Measurements from ENCODE around the gene NEK1. TPM values are rescaled to one million over a fixed set of nuclear protein-coding genes. Genes with fewer than 3 reads are reported as not detected.

The NEK1 gene
- total RNA-seq, 2 donors from 2014 or later = 12.2 to 15.1 TPM

- no peak overlapping the region for H3K4me3 ChIP-seq (ENCODE audit: low read length)
- H3K36me3 ChIP-seq (ENCODE audit: control insufficient read depth, insufficient read depth, low read length) = no peaks in the 10 kb centered on the region
- no peaks in the 10 kb centered on the region for H3K27me3 ChIP-seq (ENCODE audit: control insufficient read depth, insufficient read depth, low read length, poor library complexity, severe bottlenecking)
- no peak overlapping the region for H3K27ac ChIP-seq (ENCODE audit: low read depth, low read length)
- DNase-seq = no peak
- no peak for TF ChIP-seq CTCF (conservative IDR thresholded peaks at IDR 0.05)
- Mint-ChIP-seq H3K4me1 (peaks cover 11% of the 10 kb centered on the region), H3K27ac (no peak overlapping the region), H3K9me3 (no peaks in the 10 kb centered on the region), H3K36me3 (ENCODE audit: low read depth) (no peaks in the 10 kb centered on the region), H3K27me3 (ENCODE audit: insufficient read depth) (no peaks in the 10 kb centered on the region), H3K4me3 (no peak overlapping the region)
- 86 to 88% methylated on average over 4 of the region's 4 CpGs for WGBS, 2 experiments (ENCODE audit: insufficient coverage in 1 of 2, insufficient read length in 1 of 2)
- no peak overlapping the region for H3K9ac ChIP-seq (ENCODE audit: extremely low read depth, low read length, poor library complexity, severe bottlenecking)
- H3K4me1 ChIP-seq (ENCODE audit: control insufficient read depth, insufficient read depth, low read length) = peaks cover 4% of the 10 kb centered on the region
- no peaks in the 10 kb centered on the region for H3K9me3 ChIP-seq (ENCODE audit: control insufficient read depth, low read length)
These were observed 3.2 kb upstream of the NEK1 start for GRCh38 chr4:169615467-169616106.

GRCh38 chr4:169612871-169613859 is 782 bp upstream of the NEK1 start:
- Histone ChIP-seq H3K9me3 (ENCODE audit: control insufficient read depth, low read length) (no peaks in the 10 kb centered on the region), H3K4me1 (ENCODE audit: control insufficient read depth, insufficient read depth, low read length) (peaks cover 4% of the 10 kb centered on the region), H3K4me3 (ENCODE audit: low read length) (peak overlapping the region; percentile 97), H3K9ac (ENCODE audit: extremely low read depth, low read length, poor library complexity, severe bottlenecking) (peak overlapping the region; percentile 90), H3K27me3 (ENCODE audit: control insufficient read depth, insufficient read depth, low read length, poor library complexity, severe bottlenecking) (no peaks in the 10 kb centered on the region), H3K27ac (ENCODE audit: low read depth, low read length) (no peak overlapping the region), H3K36me3 (ENCODE audit: control insufficient read depth, insufficient read depth, low read length) (no peaks in the 10 kb centered on the region)
- Mint-ChIP-seq H3K4me1 (peaks cover 11% of the 10 kb centered on the region), H3K36me3 (ENCODE audit: low read depth) (peaks cover 3% of the 10 kb centered on the region), H3K9me3 (no peaks in the 10 kb centered on the region), H3K27ac (peak overlapping the region; percentile 99), H3K4me3 (peak overlapping the region; percentile 95), H3K27me3 (ENCODE audit: insufficient read depth) (no peaks in the 10 kb centered on the region)
- 0 to 1% methylated on average over 5 to 8 of the region's 9 CpGs for WGBS, 2 experiments (ENCODE audit: insufficient coverage in 1 of 2, insufficient read length in 1 of 2)
- peak; percentile 92 for DNase-seq
- TF ChIP-seq CTCF (conservative IDR thresholded peaks at IDR 0.05) = peak; percentile 84

- Histone ChIP-seq H3K27ac (ENCODE audit: low read depth, low read length) (no peak overlapping the region), H3K36me3 (ENCODE audit: control insufficient read depth, insufficient read depth, low read length) (no peaks in the 10 kb centered on the region), H3K9ac (ENCODE audit: extremely low read depth, low read length, poor library complexity, severe bottlenecking) (no peak overlapping the region), H3K27me3 (ENCODE audit: control insufficient read depth, insufficient read depth, low read length, poor library complexity, severe bottlenecking) (no peaks in the 10 kb centered on the region), H3K9me3 (ENCODE audit: control insufficient read depth, low read length) (no peaks in the 10 kb centered on the region), H3K4me1 (ENCODE audit: control insufficient read depth, insufficient read depth, low read length) (peaks cover 4% of the 10 kb centered on the region), H3K4me3 (ENCODE audit: low read length) (peak overlapping the region; percentile 97)
- peaks cover 6% of the 10 kb centered on the region for H3K36me3 Mint-ChIP-seq (ENCODE audit: low read depth)
- peaks cover 11% of the 10 kb centered on the region for H3K4me1 Mint-ChIP-seq
- no peaks in the 10 kb centered on the region for H3K27me3 Mint-ChIP-seq (ENCODE audit: insufficient read depth)
- no peak for DNase-seq
- peak overlapping the region; percentile 95 for H3K4me3 Mint-ChIP-seq
- H3K9me3 Mint-ChIP-seq = no peaks in the 10 kb centered on the region
- H3K27ac Mint-ChIP-seq = no peak overlapping the region
- TF ChIP-seq CTCF (conservative IDR thresholded peaks at IDR 0.05) = no peak
- WGBS, 2 experiments (ENCODE audit: insufficient coverage in 1 of 2, insufficient read length in 1 of 2) = 71 to 89% methylated on average over 4 of the region's 4 CpGs
These were observed 1.2 kb downstream of the NEK1 start for GRCh38 chr4:169611157-169611556.

Data from endodermal cell (in vitro differentiated cells).